GM12878 (cell line): ENCODE results near the gene PGRMC1. TPM values are rescaled to one million over a fixed set of nuclear protein-coding genes. Genes with fewer than 3 reads are reported as not detected.
"Not testable (repeated sequence)": the region's sequence is repeated elsewhere in the genome, so short reads cannot be mapped to it uniquely, and the experiment has no call there.

ENCODE experiments used
- ATAC-seq: fragments of 200-7000 bp; cut with Tn5 transposase; 3 replicates; pipeline ENCODE4 v1.9.1; 2020; ENCODE audit warnings: mild to moderate bottlenecking, moderate library complexity
- BruUV-seq: library from RNA; stranded (reverse); fragments of 400-500 nt; replicated peaks from 2 replicates; lab custom pipeline; 2021; lab: Mats Ljungman, UMichigan
- CTCF ChIA-PET: fragments of 300-600 bp; sonication (Branson Sonifier 250); formaldehyde crosslinking; extraction: SDS; loops from one replicate; lab custom pipeline; 2021; ENCODE audit warnings: inconsistent platforms; lab: Yijun Ruan, JAX
- POLR2A ChIA-PET: fragments of 350-600 bp; formaldehyde crosslinking; extraction: SDS; loops from one replicate; lab custom pipeline; 2021; ENCODE audit warnings: inconsistent platforms; lab: Charles Lee
- RAD21 ChIA-PET: fragments of 300-600 bp; sonication (Branson Sonifier 250); formaldehyde crosslinking; loops from one replicate; lab custom pipeline; 2023; ENCODE audit warnings: antibody characterized with exemption; ENCODE audit not compliant: unreplicated experiment; lab: Charles Lee
- SMC1A ChIA-PET: fragments of 300-600 bp; sonication (Branson Sonifier 250); formaldehyde crosslinking; loops from one replicate; lab custom pipeline; 2023; ENCODE audit not compliant: unreplicated experiment, uncharacterized antibody; lab: Charles Lee
- DNase-seq: peaks from one replicate; pipeline ENCODE4 v3.0.0-alpha.2; 2011; ENCODE audit warnings: low read depth, low spot score
- FAIRE-seq: peaks from 3 replicates; lab custom pipeline; 2011; peaks lifted over from hg19 to GRCh38; lab: Jason Lieb, UNC
- H2AFZ ChIP-seq: 2 replicates; pipeline ENCODE4 v1.6.0; 2011; ENCODE audit warnings: low read depth, low read length, control low read depth; ENCODE audit not compliant: control insufficient read depth
- H3K27ac ChIP-seq: 2 replicates; pipeline ENCODE4 v1.5.1; 2011; ENCODE audit warnings: control low read depth; ENCODE audit not compliant: control insufficient read depth, insufficient read depth
- H3K27me3 ChIP-seq, 2 experiments: replicated peaks in 1 of 2; 2 replicates each; pipeline versions ENCODE4 v1.6.0 to v1.6.1; 2011; ENCODE audit warnings: low read length in 1 of 2; ENCODE audit not compliant: control insufficient read depth in 2 of 2, insufficient read depth in 2 of 2
- H3K36me3 ChIP-seq, 2 experiments: 2 replicates each; pipeline ENCODE4 v1.5.1; 2011; ENCODE audit warnings: low read length in 1 of 2; ENCODE audit not compliant: control insufficient read depth in 2 of 2, insufficient read depth in 2 of 2
- H3K4me1 ChIP-seq: 2 replicates; pipeline ENCODE4 v1.6.1; 2011; ENCODE audit warnings: mild to moderate bottlenecking, low read length, moderate library complexity, mixed read lengths; ENCODE audit not compliant: control insufficient read depth, insufficient read depth
- H3K4me2 ChIP-seq: 2 replicates; pipeline ENCODE4 v1.6.0; 2011; ENCODE audit warnings: control low read depth; ENCODE audit not compliant: control insufficient read depth, insufficient read depth
- H3K4me3 ChIP-seq: fragments of 200-600 bp; sonication (generic); 2 replicates; pipeline ENCODE4 v1.5.1; 2016
- H3K79me2 ChIP-seq: 2 replicates; pipeline ENCODE4 v1.6.0; 2011; ENCODE audit warnings: low read length; ENCODE audit not compliant: control insufficient read depth, insufficient read depth
- H3K9ac ChIP-seq: 2 replicates; pipeline ENCODE4 v1.8.0; 2011; ENCODE audit warnings: low read length, control low read depth, mixed read lengths; ENCODE audit not compliant: control insufficient read depth, insufficient read depth
- H3K9me3 ChIP-seq: replicated peaks from 3 replicates; pipeline ENCODE4 v1.5.1; 2011; ENCODE audit warnings: mild to moderate bottlenecking, low read length; ENCODE audit not compliant: control insufficient read depth, insufficient read depth
- H4K20me1 ChIP-seq: 2 replicates; pipeline ENCODE4 v1.6.0; 2011; ENCODE audit not compliant: control insufficient read depth, insufficient read depth
- ATF7 ChIP-seq: fragments of 450-650 bp; IDR thresholded peaks from 2 replicates; pipeline ENCODE4 v1.6.1; 2016; ENCODE audit warnings: low read depth, mild to moderate bottlenecking
- CHD2 ChIP-seq: IDR thresholded peaks from 2 replicates; pipeline ENCODE4 v1.6.1; 2011; ENCODE audit warnings: low read depth, low read length, improper control_type of control experiment, borderline replicate concordance
- E2F8 ChIP-seq: fragments of 450-650 bp; IDR thresholded peaks from 2 replicates; pipeline ENCODE4 v1.6.1; 2018; ENCODE audit warnings: mild to moderate bottlenecking, low read depth, moderate library complexity; ENCODE audit not compliant: partially characterized antibody
- HSF1 ChIP-seq: fragments of 150-350 bp; IDR thresholded peaks from 2 replicates; pipeline ENCODE4 v1.6.1; 2014; ENCODE audit warnings: mild to moderate bottlenecking, low read depth, low read length
- PBX3 ChIP-seq: IDR thresholded peaks from 2 replicates; pipeline ENCODE4 v1.6.1; 2011; ENCODE audit warnings: mild to moderate bottlenecking, low read depth, low read length, moderate library complexity; ENCODE audit not compliant: insufficient replicate concordance
- RAD51 ChIP-seq: fragments of 450-650 bp; IDR thresholded peaks from 2 replicates; pipeline ENCODE4 v1.6.1; 2016; ENCODE audit warnings: moderate library complexity, mild to moderate bottlenecking, inconsistent platforms
- RB1 ChIP-seq: fragments of 450-650 bp; formaldehyde crosslinking; IDR thresholded peaks from 2 replicates; pipeline ENCODE4 v1.6.1; 2017; ENCODE audit warnings: mild to moderate bottlenecking, borderline replicate concordance
- RCOR1 ChIP-seq: conservative IDR thresholded peaks from 2 replicates; pipeline ENCODE4 v1.6.1; 2012; ENCODE audit warnings: low read depth, low read length, improper control_type of control experiment
- REST ChIP-seq: IDR thresholded peaks from 2 replicates; pipeline ENCODE4 v1.6.1; 2012; ENCODE audit warnings: mild to moderate bottlenecking, low read depth, low read length
- WGBS: methylation state at CpG from one replicate; pipeline ENCODE4 v1.1.6; 2016; ENCODE audit warnings: low lambda C conversion rate; ENCODE audit not compliant: insufficient replicate concordance, insufficient coverage; ENCODE audit errors: missing lambda C conversion rate; 5-methylcytosine and 5-hydroxymethylcytosine counted together
- in situ Hi-C: fragments of 300-500 bp; cut with MboI; formaldehyde crosslinking; loops from 9 replicates; pipeline ENCODE4 v1.14.3; 2018; ENCODE audit warnings: mixed read lengths
- intact Hi-C: fragments of 100-400 bp; cut with micrococcal nuclease; formaldehyde crosslinking; loops from one replicate; pipeline ENCODE4 v1.14.2; 2022; ENCODE audit not compliant: unreplicated experiment
- polyA plus RNA-seq, 11 experiments: library from polyadenylated mRNA; depleted of rRNA in 4 of 11; unstranded in 6 of 11; stranded (reverse) in 5 of 11; fragments of >200 nt; fragmentation: Nextera tagmentation in 4 of 11; fragmentation: Illumina TruSeq in 1 of 11; extraction: Ambion mirVana in 4 of 11; extraction: Trizol in 1 of 11; gene quantifications; 1 replicate in 1 of 11; 2 replicates in 10 of 11; pipeline versions ENCODE4 v1.2.1 to v1.2.3, GENCODE V29; 2011 to 2016; ENCODE audit warnings: inconsistent platforms in 2 of 11, missing spikeins in 2 of 11, low read depth in 1 of 11
- total RNA-seq, 4 experiments: library from RNA; depleted of rRNA in 3 of 4; stranded (reverse); fragments of >200 nt in 3 of 4; fragmentation: Illumina TruSeq in 1 of 4; extraction: Trizol in 1 of 4; gene quantifications; 2 replicates each; pipeline versions ENCODE4 v1.2.1 to v1.2.3, GENCODE V29; 2013 to 2021

The PGRMC1 gene
- total and polyA plus RNA-seq, 10 of the 15 experiments (the other 5 are each of a cell fraction or from before 2014, with no cell fraction given): 13.6 to 60.9 (median 43.3) TPM

GRCh38 chrX:119266364-119266995 is 30.4 kb downstream of the PGRMC1 start (continued):
- TF ChIP-seq PBX3 (no peak), ATF7 (no peak), REST (no peak), RAD51 (no peak), RCOR1 (no peak), E2F8 (no peak), HSF1 (no peak), CHD2 (no peak), RB1 (no peak)

GRCh38 chrX:119267115-119267514 is 31.0 kb downstream of the PGRMC1 start:
- H3K9ac ChIP-seq, H3K79me2 ChIP-seq, POLR2A ChIA-PET, H3K27me3 ChIP-seq, H4K20me1 ChIP-seq, H3K9me3 ChIP-seq, RAD21 ChIA-PET, FAIRE-seq, ATAC-seq, H3K27ac ChIP-seq, SMC1A ChIA-PET, H3K4me3 ChIP-seq, in situ Hi-C loops, H3K4me2 ChIP-seq, H2AFZ ChIP-seq, BruUV-seq, H3K4me1 ChIP-seq, H3K36me3 ChIP-seq, DNase-seq: not testable (repeated sequence)
- CTCF ChIA-PET: interaction anchor here (0.9 to 2.2 kb wide), 2 partner anchors 22 to 149 kb away, joined by 3 to 23 read pairs; no protein-coding TSS in a partner anchor
- intact Hi-C loops: loop anchor here (5.0 kb wide), 1 partner anchor 135 kb away; no protein-coding TSS in a partner anchor
- WGBS: 0% methylated on average over 3 of the region's 3 CpGs
